SK-N-SH (cell line): ENCODE measurements around the gene KIF21B.

Experiments
- CHD2 ChIP-seq: fragments of 150-350 bp; IDR thresholded peaks from 2 replicates; pipeline ENCODE4 v1.6.1; 2018; ENCODE audit warnings: low read length; ENCODE audit not compliant: partially characterized antibody
- CTCF ChIP-seq: fragments of 200-600 bp; sonication (generic); IDR thresholded peaks from 2 replicates; pipeline ENCODE4 v1.6.1; 2017; ENCODE audit warnings: antibody characterized with exemption, mild to moderate bottlenecking, moderate library complexity
- EP300 ChIP-seq, 2 experiments: IDR thresholded peaks; 2 replicates each; pipeline versions ENCODE4 v1.4.0 to v1.6.1; 2012; ENCODE audit warnings: borderline replicate concordance in 1 of 2, low read depth in 1 of 2, low read length in 1 of 2
- EZH2phosphoT487 ChIP-seq: fragments of 200-600 bp; sonication (generic); IDR thresholded peaks from 2 replicates; pipeline ENCODE4 v1.6.1; 2017; ENCODE audit warnings: low read depth, mixed run types, mild to moderate bottlenecking, antibody characterized with exemption, moderate library complexity, borderline replicate concordance
- FOXJ3 ChIP-seq: sonication (generic); formaldehyde crosslinking; IDR thresholded peaks from 2 replicates; pipeline ENCODE4 v1.5.1; 2020; ENCODE audit warnings: mild to moderate bottlenecking, missing genetic modification reagents
- FOXM1 ChIP-seq: IDR thresholded peaks from 2 replicates; pipeline ENCODE4 v1.4.0; 2012; ENCODE audit warnings: low read depth, mild to moderate bottlenecking
- GABPA ChIP-seq: IDR thresholded peaks from 2 replicates; pipeline ENCODE4 v1.4.0; 2012; ENCODE audit warnings: low read depth, mild to moderate bottlenecking
- JUND ChIP-seq: IDR thresholded peaks from 2 replicates; pipeline ENCODE4 v1.4.0; 2012
- NRF1 ChIP-seq: IDR thresholded peaks from 2 replicates; pipeline ENCODE4 v1.6.1; 2012; ENCODE audit warnings: low read depth, mild to moderate bottlenecking, low read length
- POLR2AphosphoS5 ChIP-seq: IDR thresholded peaks from 2 replicates; pipeline ENCODE4 v1.6.1; 2012; ENCODE audit warnings: low read depth, low read length
- REST ChIP-seq: IDR thresholded peaks from 2 replicates; pipeline ENCODE4 v1.6.1; 2012; ENCODE audit warnings: mild to moderate bottlenecking, low read depth, low read length, moderate library complexity
- RFX5 ChIP-seq: IDR thresholded peaks from 2 replicates; pipeline ENCODE4 v1.6.1; 2012; ENCODE audit warnings: mild to moderate bottlenecking, improper control_type of control experiment, low read length
- SMC3 ChIP-seq: IDR thresholded peaks from 2 replicates; pipeline ENCODE4 v1.6.1; 2012; ENCODE audit warnings: low read depth, low read length, improper control_type of control experiment
- TAF1 ChIP-seq: IDR thresholded peaks from 2 replicates; pipeline ENCODE4 v1.6.1; 2012; ENCODE audit warnings: low read depth, mild to moderate bottlenecking, low read length, moderate library complexity, borderline replicate concordance

GRCh38 chr1:200960236-200960947 lies 63.1 kb downstream of the KIF21B start:
- TF ChIP-seq JUND (no peak), POLR2AphosphoS5 (no peak), FOXM1 (no peak), CTCF (no peak), REST (no peak), RFX5 (no peak), TAF1 (no peak), FOXJ3 (CRISPR knock-in tag) (no peak), CHD2 (no peak), SMC3 (no peak), EP300 (IDR thresholded peaks at IDR 0.05; ENCODE audit: borderline replicate concordance in 1 of 2, low read depth in 1 of 2, low read length in 1 of 2) (no peak), EZH2phosphoT487 (no peak), GABPA (no peak), NRF1 (no peak)
